Activated CD4-positive, alpha-beta T cell treated with anti-CD3 and anti-CD28 coated beads for 48 hours (primary cell): Measurements from ENCODE around the gene LAMA3.

Source experiments
- DNase-seq: peaks from one replicate; pipeline ENCODE4 v3.0.0-alpha.2; 2020

Gene LAMA3

GRCh38 chr18:23689031-23689615, at the start of gene LAMA3:
TSS of gene LAMA3 (plus strand) at chr18:23689453. CDS start at chr18:23689684, 231 bp downstream.
- peak; percentile 41 for DNase-seq

GRCh38 chr18:23640052-23640451, 49.2 kb upstream of the LAMA3 start:
- DNase-seq = no peak

GRCh38 chr18:23641143-23641720, 48.0 kb upstream of the LAMA3 start:
- DNase-seq = no peak

GRCh38 chr18:23641937-23642666, 47.2 kb upstream of the LAMA3 start:
- no peak for DNase-seq

GRCh38 chr18:23643815-23644490, 45.3 kb upstream of the LAMA3 start:
- DNase-seq = no peak

- DNase-seq = no peak
Observed at GRCh38 chr18:23645568-23646175, 43.6 kb upstream of the LAMA3 start.

GRCh38 chr18:23646282-23646681, 43.0 kb upstream of the LAMA3 start:
- DNase-seq = no peak

- no peak for DNase-seq
Observed at GRCh38 chr18:23648456-23648855, 40.8 kb upstream of the LAMA3 start.

GRCh38 chr18:23648940-23649607, 40.2 kb upstream of the LAMA3 start:
- no peak for DNase-seq

GRCh38 chr18:23650968-23651927, 38.0 kb upstream of the LAMA3 start:
- DNase-seq = no peak

- no peak for DNase-seq
Observed at GRCh38 chr18:23652232-23652631, 37.0 kb upstream of the LAMA3 start.

- no peak for DNase-seq
Observed at GRCh38 chr18:23658285-23658684, 31.0 kb upstream of the LAMA3 start.

GRCh38 chr18:23661735-23662308, 27.4 kb upstream of the LAMA3 start:
- peak; percentile 9 for DNase-seq

- peak; percentile 63 for DNase-seq
Observed at GRCh38 chr18:23662309-23663263, 26.7 kb upstream of the LAMA3 start, which contains the start of gene ANKRD29. TSS of gene ANKRD29 (minus strand) at chr18:23662911. CDS start at chr18:23662730, 181 bp downstream.

GRCh38 chr18:23664674-23665073, 24.6 kb upstream of the LAMA3 start:
- no peak for DNase-seq

GRCh38 chr18:23667114-23667513, 22.1 kb upstream of the LAMA3 start:
- DNase-seq = no peak

- DNase-seq = no peak
Observed at GRCh38 chr18:23668731-23669130, 20.5 kb upstream of the LAMA3 start.

- DNase-seq = no peak
Observed at GRCh38 chr18:23669202-23669766, 20.0 kb upstream of the LAMA3 start.

GRCh38 chr18:23669804-23670405, 19.3 kb upstream of the LAMA3 start:
- DNase-seq = no peak
